ENCODE measurements around the gene C3.

Gene C3

GRCh38 chr19:6707011-6707657 is 13.3 kb downstream of the C3 start:
- TF ChIP-seq, protein P1, sequence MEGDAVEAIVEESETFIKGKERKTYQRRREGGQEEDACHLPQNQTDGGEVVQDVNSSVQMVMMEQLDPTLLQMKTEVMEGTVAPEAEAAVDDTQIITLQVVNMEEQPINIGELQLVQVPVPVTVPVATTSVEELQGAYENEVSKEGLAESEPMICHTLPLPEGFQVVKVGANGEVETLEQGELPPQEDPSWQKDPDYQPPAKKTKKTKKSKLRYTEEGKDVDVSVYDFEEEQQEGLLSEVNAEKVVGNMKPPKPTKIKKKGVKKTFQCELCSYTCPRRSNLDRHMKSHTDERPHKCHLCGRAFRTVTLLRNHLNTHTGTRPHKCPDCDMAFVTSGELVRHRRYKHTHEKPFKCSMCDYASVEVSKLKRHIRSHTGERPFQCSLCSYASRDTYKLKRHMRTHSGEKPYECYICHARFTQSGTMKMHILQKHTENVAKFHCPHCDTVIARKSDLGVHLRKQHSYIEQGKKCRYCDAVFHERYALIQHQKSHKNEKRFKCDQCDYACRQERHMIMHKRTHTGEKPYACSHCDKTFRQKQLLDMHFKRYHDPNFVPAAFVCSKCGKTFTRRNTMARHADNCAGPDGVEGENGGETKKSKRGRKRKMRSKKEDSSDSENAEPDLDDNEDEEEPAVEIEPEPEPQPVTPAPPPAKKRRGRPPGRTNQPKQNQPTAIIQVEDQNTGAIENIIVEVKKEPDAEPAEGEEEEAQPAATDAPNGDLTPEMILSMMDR (conservative IDR thresholded peaks at IDR 0.05; ENCODE audit: low read depth, low read length), result no peak

GRCh38 chr19:6706633-6706958 is 13.9 kb downstream of the C3 start:
- no peak for DNase-seq (ENCODE audit: low read depth)
- TF ChIP-seq, protein P1 (conservative IDR thresholded peaks at IDR 0.05; ENCODE audit: low read depth, low read length), result no peak

More at GRCh38 chr19:6707011-6707657, 13.3 kb downstream of the C3 start:
- no peak overlapping the region for H3K4me3 ChIP-seq (ENCODE audit: low read depth, low read length)
- no peak for DNase-seq (ENCODE audit: low read depth)

GRCh38 chr19:6705931-6706632 is 14.4 kb downstream of the C3 start:
- no peak overlapping the region for H3K4me3 ChIP-seq (ENCODE audit: low read depth, low read length)
- DNase-seq (ENCODE audit: low read depth), result no peak
- TF ChIP-seq, protein P1 (conservative IDR thresholded peaks at IDR 0.05; ENCODE audit: low read depth, low read length), result no peak

More at GRCh38 chr19:6706633-6706958, 13.9 kb downstream of the C3 start:
- no peak overlapping the region for H3K4me3 ChIP-seq (ENCODE audit: low read depth, low read length)

- H3K4me3 ChIP-seq (ENCODE audit: low read depth, low read length), result no peak overlapping the region
- TF ChIP-seq, protein P1 (conservative IDR thresholded peaks at IDR 0.05; ENCODE audit: low read depth, low read length), result no peak
- DNase-seq (ENCODE audit: low read depth), result no peak
Measured at GRCh38 chr19:6700586-6701316, 19.7 kb downstream of the C3 start.

DNA sequence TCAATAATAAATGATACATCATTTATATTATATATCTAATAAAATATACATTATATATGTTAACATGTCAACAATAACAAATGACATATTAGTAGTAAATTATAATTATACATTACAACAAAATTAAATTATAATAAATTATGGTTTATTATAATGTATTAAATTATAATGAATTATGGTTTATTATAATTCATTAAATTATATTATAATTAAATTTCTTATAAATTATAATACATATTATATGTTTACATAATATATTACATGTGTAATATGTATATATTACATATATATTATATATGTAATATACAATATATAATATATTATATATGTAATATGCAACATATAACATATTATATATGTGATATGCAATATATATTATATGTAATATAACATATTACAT is 20.5 kb downstream of the C3 start:
- no peak overlapping the region for H3K4me3 ChIP-seq (ENCODE audit: low read depth, low read length)
- no peak for DNase-seq (ENCODE audit: low read depth)
- TF ChIP-seq, protein P1 (conservative IDR thresholded peaks at IDR 0.05; ENCODE audit: low read depth, low read length), result no peak

DNA sequence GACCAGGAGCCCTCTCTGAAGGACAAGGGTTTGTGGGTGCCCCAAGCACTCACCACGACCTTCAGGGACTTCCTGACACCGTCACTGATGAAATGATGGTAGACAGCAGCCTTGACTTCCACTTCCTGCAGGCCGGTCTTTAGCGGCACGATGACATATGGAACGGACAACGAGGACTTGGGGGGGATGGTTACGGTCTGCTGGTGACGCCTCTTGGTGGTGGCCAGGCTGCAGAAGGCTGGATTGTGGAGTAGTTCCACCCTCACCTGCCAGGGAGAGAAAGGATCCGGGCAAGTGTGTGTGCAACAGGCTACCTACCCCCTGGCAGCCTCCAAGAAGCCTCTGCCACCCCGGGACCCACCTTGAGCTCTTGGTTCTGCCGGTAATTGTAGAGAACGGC is 23.2 kb downstream of the C3 start:
- DNase-seq (ENCODE audit: low read depth), result no peak
- H3K4me3 ChIP-seq (ENCODE audit: low read depth, low read length), result no peak overlapping the region
- TF ChIP-seq, protein P1 (conservative IDR thresholded peaks at IDR 0.05; ENCODE audit: low read depth, low read length), result no peak

Data from choroid plexus epithelial cell (primary cell).